Midbrain (tissue), 1 donor: ENCODE data around the gene CYB561.
"Not testable (repeated sequence)": the region's sequence is repeated elsewhere in the genome, so short reads cannot be mapped to it uniquely, and the experiment has no call there.

ENCODE experiments used
- DNase-seq: peaks from one replicate; lab custom pipeline; 2025; lab: John Stamatoyannopoulos, UW

CYB561 gene

GRCh38 chr17:63479495-63480184 lies 33.5 kb upstream of the CYB561 start:
- DNase-seq: no peak

DNA sequence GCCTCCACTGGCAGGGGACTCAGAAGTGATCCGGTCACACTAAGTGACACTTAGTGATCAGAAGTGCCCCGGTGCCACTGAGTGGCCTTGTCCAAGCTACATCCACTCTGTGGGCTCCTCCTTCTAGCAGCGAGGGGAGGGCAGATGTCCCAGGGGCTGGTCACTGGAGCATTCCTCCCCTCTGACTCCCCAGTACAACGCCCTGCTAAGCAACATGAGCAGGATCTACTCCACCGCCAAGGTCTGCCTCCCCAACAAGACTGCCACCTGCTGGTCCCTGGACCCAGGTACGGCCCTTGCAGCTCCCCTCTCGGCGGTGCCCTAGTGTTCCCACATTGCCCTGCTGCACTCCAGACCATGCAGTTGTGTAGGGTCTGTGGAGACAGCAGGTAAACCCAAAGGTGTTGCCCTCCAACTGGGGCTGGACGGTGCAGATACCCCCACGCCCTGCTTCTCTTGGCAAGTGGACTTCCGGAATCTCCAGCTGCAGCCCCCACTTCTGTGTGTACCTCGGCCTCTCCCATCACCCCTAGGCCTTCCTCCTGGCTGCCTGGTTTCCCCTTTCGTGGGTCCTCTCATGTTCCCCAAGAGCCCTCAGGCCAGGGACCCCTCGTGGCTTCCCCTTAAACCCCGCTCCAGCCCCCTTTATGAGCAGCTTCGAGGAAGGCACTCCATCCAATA lies 32.8 kb upstream of the CYB561 start:
- DNase-seq: peak; percentile 39

GRCh38 chr17:63477480-63478440 lies 31.7 kb upstream of the CYB561 start:
- no peak for DNase-seq

GRCh38 chr17:63476854-63477479 lies 30.9 kb upstream of the CYB561 start, which contains the start of gene ACE:
TSS of gene ACE (plus strand) at chr17:63477061. CDS start at chr17:63477095, 34 bp downstream.
- no peak for DNase-seq

GRCh38 chr17:63476459-63476853 lies 30.4 kb upstream of the CYB561 start:
- no peak for DNase-seq

- DNase-seq: no peak
These were observed 29.6 kb upstream of the CYB561 start for GRCh38 chr17:63475491-63476412.

DNA sequence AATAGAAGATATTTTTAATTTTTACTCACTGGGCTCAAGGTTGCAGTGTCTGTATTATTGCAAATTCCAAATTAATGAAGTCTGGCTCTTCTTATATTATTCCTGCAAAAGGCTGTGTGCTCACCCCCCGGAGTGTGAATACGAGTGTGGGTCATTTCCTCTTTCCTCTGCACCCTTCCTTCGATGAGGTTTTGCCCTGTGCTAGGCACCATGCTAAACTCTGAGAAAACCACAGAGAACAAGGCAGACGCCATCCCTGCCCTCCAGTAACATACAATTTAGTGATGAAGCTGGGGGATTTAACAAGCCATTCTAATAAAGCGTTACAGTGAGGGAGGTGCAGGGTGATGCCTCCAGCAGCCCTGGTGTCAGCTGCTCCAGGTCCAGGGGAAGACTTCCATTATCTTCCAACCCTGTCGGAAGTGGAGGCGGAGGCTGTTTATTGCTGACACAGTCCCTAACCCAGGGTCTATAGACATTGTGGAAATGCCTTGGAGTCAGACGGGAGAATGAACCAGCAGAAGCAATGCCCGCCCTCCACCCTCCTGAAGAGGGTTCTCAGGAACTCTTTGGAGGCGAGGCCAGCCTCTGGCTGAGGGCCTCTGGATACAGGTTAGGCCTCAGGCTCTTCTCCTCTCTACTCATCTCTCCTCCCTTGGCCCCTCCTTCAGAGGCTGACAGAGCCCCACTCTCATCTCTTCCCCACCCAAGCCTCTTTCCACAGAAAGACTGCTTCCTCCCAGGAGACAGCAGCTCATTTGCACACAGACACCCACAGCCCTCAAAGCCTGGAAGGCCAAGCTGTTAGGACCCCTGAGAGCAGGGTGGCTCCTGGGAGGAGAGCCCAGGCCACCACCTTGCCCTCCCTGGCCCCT lies 28.7 kb upstream of the CYB561 start:
- DNase-seq: no peak

DNA sequence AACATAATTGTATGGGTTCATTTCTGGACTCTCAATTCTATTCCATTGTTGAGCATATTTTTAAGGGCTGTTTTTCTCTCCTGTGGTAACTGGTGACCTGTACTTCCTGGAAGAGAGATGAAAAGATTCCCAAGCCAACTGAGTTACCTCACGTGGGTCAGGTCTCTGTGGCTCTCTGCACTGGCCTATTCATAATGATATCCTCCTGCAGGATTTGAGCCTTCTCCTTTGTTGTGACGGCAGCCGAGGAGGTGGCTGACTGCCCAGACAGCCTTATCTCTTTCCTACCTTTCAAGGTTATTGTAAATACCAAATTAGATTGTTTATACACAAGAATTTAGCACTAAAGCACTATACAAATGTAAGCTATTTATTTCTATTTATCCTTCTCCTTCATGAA lies 28.1 kb upstream of the CYB561 start:
- DNase-seq: no peak

- DNase-seq: not testable (repeated sequence)
These were observed 22.0 kb upstream of the CYB561 start for GRCh38 chr17:63468099-63468498.

DNA sequence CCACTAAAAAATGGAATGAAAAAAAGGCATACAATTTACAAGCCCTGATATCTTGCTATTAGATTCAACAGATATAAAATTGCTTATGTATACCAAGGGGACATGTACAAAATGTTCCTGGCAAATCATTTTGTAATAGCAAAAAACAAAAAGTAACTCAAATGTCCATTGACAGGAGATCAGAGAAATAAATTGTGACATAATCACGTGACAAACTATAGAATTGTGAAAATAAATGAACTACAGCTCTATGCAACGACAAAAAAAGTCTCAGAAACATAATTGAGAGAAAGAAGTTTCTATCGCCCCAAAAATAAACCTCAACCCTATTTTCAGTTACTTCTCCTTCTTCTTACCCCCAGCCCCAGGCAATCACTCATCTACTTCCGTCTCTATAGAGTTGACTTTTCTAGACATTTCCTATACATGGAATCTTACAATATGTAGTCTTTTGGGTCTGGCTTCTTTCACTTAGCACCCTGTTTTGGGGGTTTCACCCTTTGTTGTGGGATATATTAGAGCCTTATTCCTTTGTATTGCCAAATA lies 18.7 kb upstream of the CYB561 start:
- DNase-seq: no peak

DNA sequence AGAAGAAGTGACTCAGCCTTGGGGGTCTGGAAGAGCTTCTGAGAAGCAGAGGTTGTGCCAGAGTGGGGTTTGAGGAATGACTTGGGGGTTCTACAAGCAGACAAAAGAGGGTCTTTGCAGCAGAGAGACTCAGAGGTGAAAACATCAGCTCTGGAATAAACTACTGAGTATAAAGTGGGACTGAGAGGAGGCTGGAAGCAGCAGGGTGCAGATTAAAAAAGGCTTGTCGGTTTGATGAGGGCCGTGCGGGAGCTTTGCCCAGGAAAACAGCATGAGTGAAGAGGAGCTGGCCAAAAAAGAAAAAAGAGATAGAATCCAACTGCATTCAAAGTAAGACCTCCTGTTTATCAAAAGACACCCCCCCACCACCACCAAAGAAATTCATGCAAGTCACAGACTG lies 17.7 kb upstream of the CYB561 start:
- DNase-seq: no peak

DNA sequence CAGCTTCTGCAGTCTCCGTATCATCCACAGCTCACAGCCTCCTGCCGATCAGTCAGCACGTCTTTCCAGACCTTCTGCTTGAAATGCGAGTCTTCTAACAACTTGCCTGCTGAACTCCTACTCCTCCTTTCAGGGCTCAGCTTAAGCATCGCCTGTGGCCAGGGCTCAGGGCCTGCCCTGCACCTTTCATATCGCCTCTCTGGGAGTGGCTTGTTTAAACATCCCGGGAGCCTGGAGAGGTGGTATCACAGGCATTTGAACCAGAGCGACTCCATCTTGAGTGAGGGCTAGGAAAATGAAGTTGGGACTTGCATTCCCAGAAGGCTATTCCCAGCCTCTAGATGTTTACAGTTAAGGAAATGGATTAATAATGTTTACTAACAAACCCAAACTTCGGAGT lies 13.9 kb upstream of the CYB561 start:
- DNase-seq: no peak

GRCh38 chr17:63458478-63458877 lies 12.4 kb upstream of the CYB561 start:
- no peak for DNase-seq

DNA sequence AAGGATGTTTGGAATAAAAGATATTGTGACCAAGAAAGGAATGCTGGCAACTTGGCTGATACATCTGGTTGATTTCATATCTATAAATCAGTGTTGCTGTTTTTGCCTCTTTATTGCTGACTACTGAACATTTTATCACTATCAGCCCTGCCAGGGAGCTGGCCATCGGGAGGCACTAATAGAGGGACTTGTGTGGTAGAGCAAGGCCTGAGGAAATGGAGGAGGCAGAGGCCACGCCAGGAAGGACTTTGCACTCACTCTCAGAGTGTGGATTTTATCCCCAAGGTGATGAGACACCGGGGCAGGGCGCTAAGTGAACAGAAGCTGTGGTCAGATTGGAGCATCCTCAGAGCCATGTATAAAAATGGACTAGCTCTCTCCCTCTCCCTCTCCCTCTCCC lies 9.3 kb upstream of the CYB561 start:
- no peak for DNase-seq

DNA sequence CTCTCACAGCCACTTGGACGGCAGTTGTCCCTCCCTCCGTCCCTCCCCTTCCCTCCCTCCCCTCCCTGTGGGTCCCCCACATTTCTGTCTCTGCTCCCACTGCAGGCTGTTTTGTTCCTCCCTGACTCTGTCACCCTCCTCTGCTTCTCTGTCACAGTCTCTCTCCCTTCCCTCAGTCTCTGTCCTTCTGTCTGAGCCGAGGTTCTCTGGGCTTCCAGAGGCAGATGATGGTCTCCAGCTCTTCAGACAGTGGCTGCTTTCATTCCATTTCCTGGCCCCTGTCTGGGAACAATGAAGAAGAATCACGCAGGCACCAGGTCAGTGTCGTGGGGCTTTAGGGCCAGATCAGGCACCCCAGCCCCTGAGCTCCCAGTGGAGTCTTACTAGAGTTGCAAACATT lies 8.8 kb upstream of the CYB561 start:
- no peak for DNase-seq

- not testable (repeated sequence) for DNase-seq
These were observed 8.3 kb upstream of the CYB561 start for GRCh38 chr17:63454357-63454756.

- no peak for DNase-seq
These were observed 7.0 kb upstream of the CYB561 start for GRCh38 chr17:63452962-63453551.

DNA sequence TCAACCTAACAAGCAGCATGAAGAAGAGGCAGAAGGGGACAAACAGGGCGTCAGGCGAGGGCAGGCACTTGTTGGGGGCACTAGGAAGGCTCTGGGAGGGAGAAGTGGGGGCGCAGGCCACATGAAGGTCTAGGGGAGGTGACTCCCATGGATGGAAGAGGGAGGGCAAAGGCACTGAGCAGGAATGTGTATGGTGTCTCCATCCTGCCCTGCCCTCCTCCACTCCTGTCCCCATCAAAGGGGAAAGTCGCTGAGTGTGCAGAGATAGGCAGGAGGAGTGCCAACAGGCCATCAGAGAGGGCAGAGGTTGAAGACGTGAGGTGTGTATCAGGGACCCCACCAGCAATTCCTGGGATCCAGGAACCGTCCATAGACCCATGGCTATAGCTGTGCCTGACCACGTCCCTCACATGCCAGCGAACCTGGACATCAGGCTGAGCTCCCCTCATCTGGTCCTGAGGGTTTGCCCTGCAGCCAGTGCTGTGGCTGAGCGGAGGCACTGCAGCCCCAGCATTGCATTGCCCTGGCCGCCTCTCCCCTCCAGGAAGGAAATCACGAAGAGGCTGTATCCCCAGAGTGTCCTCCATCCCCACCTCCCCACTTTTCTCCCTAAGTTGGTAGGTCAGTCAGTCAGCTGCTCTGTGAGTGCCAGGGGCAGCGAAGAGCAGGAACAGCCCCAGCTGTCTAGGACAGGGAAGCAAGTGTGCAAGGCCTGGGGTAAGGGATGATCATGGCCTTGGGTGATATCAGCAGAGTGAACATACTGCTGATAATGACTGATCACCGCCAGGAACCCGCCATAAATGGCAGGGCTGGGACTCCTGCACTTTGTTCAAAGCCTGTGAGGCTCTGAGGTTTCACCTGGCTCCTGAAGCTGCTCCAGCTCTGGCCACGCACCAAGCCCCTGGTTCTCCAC lies 6.2 kb upstream of the CYB561 start:
- DNase-seq: no peak
